IPS-18c (cell line): ENCODE results near the gene CFAP90.

ENCODE experiments used
- H3K4me3 ChIP-seq: 2 replicates; pipeline ENCODE4 v1.7.0; 2013; ENCODE audit warnings: low read depth, mild to moderate bottlenecking, low read length, moderate library complexity; ENCODE audit not compliant: insufficient read depth
- H3K9me3 ChIP-seq: one replicate; pipeline ENCODE4 v1.6.1; 2013; ENCODE audit warnings: mild to moderate bottlenecking, low read length, moderate library complexity; ENCODE audit not compliant: control insufficient read depth, insufficient read depth

The CFAP90 gene

GRCh38 chr5:7871653-7872052 is 20.7 kb upstream of the CFAP90 start:
- Histone ChIP-seq H3K9me3 (no peaks in the 10 kb centered on the region), H3K4me3 (no peak overlapping the region)

- peak overlapping the region; percentile 84 for H3K4me3 ChIP-seq
- no peaks in the 10 kb centered on the region for H3K9me3 ChIP-seq
Measured at GRCh38 chr5:7869474-7870136, 18.7 kb upstream of the CFAP90 start.

- H3K4me3 ChIP-seq = peak within 1 kb of the TSS; percentile 84
- H3K9me3 ChIP-seq = no peaks in the 10 kb centered on the region
Measured at GRCh38 chr5:7868773-7869473, 18.0 kb upstream of the CFAP90 start, which contains the start of the genes FASTKD3 and MTRR. FASTKD3 (minus strand) TSS chr5:7869031; CDS start chr5:7868083, 948 bp downstream. MTRR (plus strand) TSS chr5:7869148; CDS start chr5:7870795, 1,647 bp downstream.

- H3K4me3 ChIP-seq = peak overlapping the region; percentile 84
- H3K9me3 ChIP-seq = no peaks in the 10 kb centered on the region
Measured at GRCh38 chr5:7868427-7868772, 17.5 kb upstream of the CFAP90 start.

GRCh38 chr5:7867260-7867659 is 16.3 kb upstream of the CFAP90 start:
- no peak overlapping the region for H3K4me3 ChIP-seq

GRCh38 chr5:7866196-7866595 is 15.3 kb upstream of the CFAP90 start:
- H3K4me3 ChIP-seq = no peak overlapping the region
- H3K9me3 ChIP-seq = no peaks in the 10 kb centered on the region

More at GRCh38 chr5:7867260-7867659, 16.3 kb upstream of the CFAP90 start:
- no peaks in the 10 kb centered on the region for H3K9me3 ChIP-seq

- Histone ChIP-seq H3K9me3 (no peaks in the 10 kb centered on the region), H3K4me3 (no peak overlapping the region)
Measured at GRCh38 chr5:7857926-7858632, 7.1 kb upstream of the CFAP90 start.

GRCh38 chr5:7857361-7857760 is 6.4 kb upstream of the CFAP90 start:
- no peak overlapping the region for H3K4me3 ChIP-seq
- H3K9me3 ChIP-seq = no peaks in the 10 kb centered on the region

GRCh38 chr5:7856855-7857254 is 5.9 kb upstream of the CFAP90 start:
- Histone ChIP-seq H3K4me3 (no peak overlapping the region), H3K9me3 (no peaks in the 10 kb centered on the region)

- Histone ChIP-seq H3K4me3 (no peak overlapping the region), H3K9me3 (no peaks in the 10 kb centered on the region)
Measured at GRCh38 chr5:7855611-7856010, 4.7 kb upstream of the CFAP90 start.

GRCh38 chr5:7852988-7853387 is 2.1 kb upstream of the CFAP90 start:
- H3K4me3 ChIP-seq = no peak overlapping the region
- H3K9me3 ChIP-seq = no peaks in the 10 kb centered on the region

- H3K9me3 ChIP-seq = no peaks in the 10 kb centered on the region
- no peak overlapping the region for H3K4me3 ChIP-seq
Measured at GRCh38 chr5:7852542-7852941, 1.6 kb upstream of the CFAP90 start.

GRCh38 chr5:7851617-7852289 is 820 bp upstream of the CFAP90 start:
- no peaks in the 10 kb centered on the region for H3K9me3 ChIP-seq
- H3K4me3 ChIP-seq = peak overlapping the region; percentile 68; the same call in 1 of the 2 replicates

- Histone ChIP-seq H3K4me3 (peak overlapping the region; percentile 68; the same call in 1 of the 2 replicates), H3K9me3 (no peaks in the 10 kb centered on the region)
Measured at GRCh38 chr5:7851240-7851592, 283 bp upstream of the CFAP90 start.

GRCh38 chr5:7849681-7850394 is 1.1 kb downstream of the CFAP90 start:
- no peaks in the 10 kb centered on the region for H3K9me3 ChIP-seq
- peak overlapping the region; percentile 80 for H3K4me3 ChIP-seq

GRCh38 chr5:7848296-7848695 is 2.6 kb downstream of the CFAP90 start:
- H3K9me3 ChIP-seq = no peaks in the 10 kb centered on the region
- H3K4me3 ChIP-seq = no peak overlapping the region

GRCh38 chr5:7846327-7846726 is 4.6 kb downstream of the CFAP90 start:
- no peaks in the 10 kb centered on the region for H3K9me3 ChIP-seq

More at GRCh38 chr5:7846327-7846726, 4.6 kb downstream of the CFAP90 start:
- no peak overlapping the region for H3K4me3 ChIP-seq
